Renal pelvis (tissue), 4 donors: ENCODE measurements around the gene PRKG1. TPM values are rescaled to one million over a fixed set of nuclear protein-coding genes. Genes with fewer than 3 reads are reported as not detected.
A peak's percentile ranks its signal among the peaks of the same experiment; 100 is the strongest.
"Not testable (repeated sequence)": the region's sequence is repeated elsewhere in the genome, so short reads cannot be mapped to it uniquely, and the experiment has no call there.

Source experiments
- DNase-seq: peaks from one replicate; pipeline ENCODE4 v3.0.0-alpha.2; 2013
- polyA plus RNA-seq, 3 donors: library from polyadenylated mRNA; unstranded; fragments of 120-200 nt; gene quantifications; one replicate each; pipeline ENCODE4 v1.2.1, GENCODE V29; 2013; ENCODE audit not compliant: insufficient read length in 3 of 3

PRKG1 gene
- polyA plus RNA-seq, 3 donors = 10.7 to 12.2 (median 11.3) TPM

DNA sequence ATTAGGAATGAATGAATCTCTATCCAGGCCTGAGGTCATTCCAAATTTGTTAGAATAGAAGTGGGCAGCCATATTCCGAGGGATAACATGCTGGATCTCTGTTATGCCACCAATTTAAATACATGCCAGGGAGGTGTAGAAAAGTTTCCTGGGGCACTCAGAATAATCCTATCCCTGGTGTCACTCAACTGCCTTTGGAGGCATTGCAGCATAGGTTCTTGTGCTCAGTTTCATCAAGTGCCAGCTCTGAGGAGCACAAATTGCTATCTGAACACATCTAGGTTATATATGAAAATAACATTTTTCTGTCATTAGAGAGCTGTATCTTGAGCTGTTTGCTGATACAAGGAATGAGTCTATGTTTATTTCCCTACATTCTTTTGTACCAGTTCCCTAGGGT, 427.8 kb downstream of the PRKG1 start:
- DNase-seq = no peak

DNA sequence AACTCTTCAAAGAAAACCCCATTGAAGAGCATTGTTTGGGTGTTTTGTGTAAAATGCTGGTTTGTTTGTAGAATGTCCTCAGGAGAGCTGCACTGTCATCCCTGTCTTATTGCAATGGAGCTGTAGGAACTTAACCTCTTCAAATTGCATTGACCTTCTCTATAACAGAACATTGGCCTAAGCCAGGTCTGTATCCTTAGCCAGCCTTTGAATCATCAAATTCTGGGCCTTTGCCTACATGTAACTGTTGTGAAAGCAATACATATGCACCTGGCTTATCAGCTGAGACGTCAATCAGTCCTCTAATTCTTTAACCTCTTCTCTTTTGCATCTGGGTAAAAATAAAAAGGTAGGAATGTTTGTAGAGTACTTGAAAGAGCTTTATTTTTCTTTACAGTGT, 429.1 kb downstream of the PRKG1 start:
- DNase-seq = no peak

DNA sequence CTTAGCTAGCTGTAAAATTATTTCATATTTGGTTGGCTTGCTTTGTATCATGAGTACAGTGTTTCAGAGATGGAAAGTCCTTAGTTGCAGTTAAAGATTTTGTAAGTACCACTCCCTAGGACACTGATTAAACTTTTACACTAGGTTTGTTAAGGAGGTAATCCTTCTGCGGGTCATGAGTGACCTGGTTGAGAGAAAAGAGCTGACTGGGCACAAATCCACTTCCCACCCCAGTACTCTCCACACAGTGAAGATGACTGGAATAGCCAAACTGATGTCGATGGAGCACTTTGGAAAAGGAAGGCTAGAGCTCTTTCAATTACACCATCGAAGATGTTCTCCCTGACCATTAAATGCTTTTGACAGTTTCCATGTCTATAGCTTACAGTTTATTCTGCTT, 433.2 kb downstream of the PRKG1 start:
- DNase-seq = no peak

DNA sequence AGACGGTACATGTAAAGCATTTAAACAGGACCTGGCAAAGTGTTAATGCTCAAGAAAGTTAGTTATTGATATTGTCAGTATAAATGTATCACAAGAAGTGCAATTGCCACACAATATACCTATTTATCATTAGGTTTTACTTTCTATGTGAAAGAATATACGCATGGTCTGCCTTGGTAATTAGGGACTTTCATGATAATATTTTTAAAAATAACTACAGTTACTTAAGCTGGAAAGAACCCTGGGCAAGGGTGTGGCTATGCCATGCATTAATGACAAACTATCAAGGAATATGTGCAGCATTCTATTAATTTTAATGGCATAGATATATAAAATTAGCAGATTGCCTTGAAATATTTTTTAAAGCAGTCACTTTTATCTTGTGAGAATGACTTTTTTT, 433.9 kb downstream of the PRKG1 start:
- no peak for DNase-seq

DNA sequence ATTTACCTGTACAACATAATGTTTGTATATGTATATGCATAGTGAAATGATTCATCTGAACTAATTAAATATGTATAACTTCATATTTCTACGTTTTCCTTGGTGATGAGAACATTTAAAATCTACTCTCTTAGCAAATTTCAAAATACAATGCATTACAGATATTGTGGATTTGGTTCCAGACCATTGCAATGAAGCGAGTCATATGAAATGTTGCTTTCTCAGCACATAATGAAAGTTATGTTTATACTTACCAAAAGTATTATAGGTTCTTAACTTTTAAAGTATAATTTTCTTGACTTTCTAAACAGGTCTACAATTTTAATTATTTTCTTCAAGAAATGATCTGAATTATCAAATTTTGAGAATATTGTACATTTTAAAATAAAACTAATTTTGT, 435.9 kb downstream of the PRKG1 start:
- DNase-seq = no peak

DNA sequence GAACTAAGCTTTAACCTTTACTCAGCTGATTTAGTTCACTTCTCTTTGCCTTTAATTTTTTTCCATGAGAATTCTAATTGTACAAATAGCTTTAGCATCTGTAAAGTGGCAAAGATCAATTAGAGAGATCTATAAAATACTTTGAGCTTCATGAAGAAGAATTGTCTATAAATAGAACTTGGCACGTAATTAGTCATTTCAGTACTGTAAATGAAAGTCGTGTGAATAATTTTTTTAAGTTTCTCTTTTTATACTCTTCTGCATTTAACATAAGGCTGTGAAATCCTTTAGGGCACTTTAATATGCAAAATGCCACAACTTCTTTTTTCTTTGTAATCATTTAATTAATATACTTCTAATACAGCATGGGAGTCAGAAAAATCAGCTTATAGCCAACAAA, 447.3 kb downstream of the PRKG1 start:
- DNase-seq = no peak

DNA sequence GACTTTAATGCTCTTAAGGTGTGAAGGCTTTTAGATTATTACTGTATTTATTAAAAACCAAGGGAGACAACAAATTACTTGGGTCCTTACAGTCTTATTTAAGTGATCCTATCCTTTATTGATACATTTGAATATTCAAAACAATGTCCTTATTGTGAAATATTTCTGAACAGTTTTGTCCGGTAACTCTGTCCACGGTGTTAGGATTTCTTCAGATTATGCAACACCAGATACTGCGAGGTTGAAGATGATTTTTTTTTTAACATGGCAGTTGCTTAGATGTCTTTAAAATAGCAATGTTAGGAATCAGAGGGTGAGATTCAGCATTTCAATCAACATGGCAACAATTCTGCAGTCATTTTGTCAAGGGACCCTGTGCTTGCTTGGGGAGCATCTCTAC, 448.6 kb downstream of the PRKG1 start:
- no peak for DNase-seq

DNA sequence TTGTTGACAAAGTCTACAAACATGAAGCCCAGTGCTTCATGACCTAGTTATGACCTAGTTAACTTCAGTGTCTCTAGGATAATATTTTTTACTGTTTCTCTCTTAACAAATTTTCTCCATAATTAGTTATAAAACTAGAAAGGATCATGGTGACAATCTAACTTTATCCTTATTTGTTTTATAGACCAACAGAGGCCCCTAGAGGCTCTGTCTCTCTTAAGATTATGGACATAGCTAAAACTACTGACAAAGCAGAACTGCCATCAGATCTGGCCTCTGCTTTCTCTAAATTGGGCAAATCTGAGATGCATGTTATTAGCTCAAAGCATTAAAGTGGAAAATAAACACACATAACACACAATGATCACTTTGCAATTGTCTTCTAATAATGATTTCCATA, 449.2 kb downstream of the PRKG1 start:
- no peak for DNase-seq

DNA sequence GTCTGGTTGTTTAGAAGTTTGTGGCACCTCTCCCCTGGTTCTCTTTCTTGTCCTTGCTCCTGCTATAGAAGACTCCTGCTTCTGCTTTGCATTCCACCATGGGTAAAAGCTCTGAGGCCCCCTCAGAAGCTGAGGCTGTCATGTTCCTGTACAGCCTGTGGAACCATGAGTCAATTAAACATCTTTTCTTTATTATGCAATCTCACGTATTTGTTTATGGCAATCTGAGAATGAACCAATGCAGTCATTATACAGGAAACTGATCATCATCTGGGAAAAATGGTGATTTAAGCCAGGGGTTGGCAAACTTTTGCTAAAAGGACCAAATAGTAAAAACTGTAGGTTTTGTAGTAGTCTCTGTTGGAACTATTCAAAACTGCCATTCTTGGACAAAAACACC, 449.8 kb downstream of the PRKG1 start:
- no peak for DNase-seq

DNA sequence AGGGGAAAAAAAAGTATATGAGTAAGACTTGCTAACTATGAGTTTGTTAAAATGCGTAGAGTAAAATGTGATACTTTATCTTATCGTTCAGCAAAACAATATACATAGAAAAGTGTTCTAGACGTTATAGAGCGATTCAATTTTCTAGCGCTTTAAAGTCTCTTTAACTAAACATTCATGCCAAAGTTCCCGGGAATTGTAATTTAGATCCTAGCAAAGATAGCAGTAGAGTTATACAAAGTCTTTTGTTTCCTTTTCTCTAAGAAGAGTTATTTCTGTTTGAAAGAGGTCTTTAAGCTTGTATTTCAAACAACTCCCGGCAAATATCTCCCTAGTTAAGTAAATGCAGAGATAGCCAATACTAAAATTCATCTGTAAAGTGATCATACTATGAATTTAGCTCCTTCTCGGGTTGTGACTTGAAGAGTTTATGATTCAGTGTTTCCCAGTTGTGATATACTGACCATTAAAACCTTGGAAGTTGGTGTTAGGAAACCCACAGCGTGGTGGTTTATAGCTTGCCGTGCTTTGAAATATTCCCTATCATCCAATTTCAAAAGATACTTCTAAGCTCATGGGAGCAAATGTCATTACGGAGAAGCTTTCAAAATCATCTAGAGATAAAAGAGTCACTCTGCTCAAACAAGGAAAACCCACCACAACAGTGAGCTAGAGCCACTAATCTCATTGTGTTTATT, 453.4 kb downstream of the PRKG1 start:
- peak; percentile 21 for DNase-seq

DNA sequence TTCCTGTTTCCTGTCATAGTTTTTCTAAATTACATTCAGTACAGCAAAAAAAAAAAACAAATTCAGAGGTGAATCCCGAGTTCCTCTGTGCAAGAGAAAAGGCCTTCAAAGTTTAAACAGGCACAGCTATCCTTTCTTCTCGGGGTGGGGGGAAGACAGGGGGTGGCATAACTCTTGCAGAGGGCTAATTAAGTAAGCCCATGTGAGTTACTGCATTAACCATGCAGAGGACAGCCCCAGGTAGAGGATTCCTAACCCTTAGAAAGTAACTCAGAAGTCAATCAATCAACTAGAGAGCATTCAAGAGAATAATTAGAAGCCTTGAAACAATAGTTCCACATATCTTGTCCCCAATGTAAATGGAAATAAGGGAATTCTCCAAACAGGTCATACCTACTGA, 454.2 kb downstream of the PRKG1 start:
- DNase-seq = no peak

DNA sequence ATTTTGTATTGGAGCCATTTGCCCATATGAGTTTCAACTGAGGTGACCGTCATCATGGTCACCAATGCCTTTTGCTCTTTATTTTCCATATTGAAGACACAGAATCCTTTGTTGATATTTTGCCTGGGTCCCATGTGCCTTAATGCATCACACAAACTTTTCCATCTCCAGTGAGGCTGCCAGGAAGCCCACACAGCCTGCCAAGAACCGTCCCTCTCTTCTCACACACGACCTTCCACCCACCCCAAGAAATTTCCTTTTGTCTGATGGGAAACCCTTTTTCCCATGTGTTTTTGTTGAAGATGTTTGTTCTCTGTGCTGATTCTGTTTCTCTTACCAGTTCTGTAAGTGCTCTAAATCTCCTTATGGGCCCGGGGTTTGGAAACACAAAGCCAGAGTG, 456.3 kb downstream of the PRKG1 start:
- no peak for DNase-seq

DNA sequence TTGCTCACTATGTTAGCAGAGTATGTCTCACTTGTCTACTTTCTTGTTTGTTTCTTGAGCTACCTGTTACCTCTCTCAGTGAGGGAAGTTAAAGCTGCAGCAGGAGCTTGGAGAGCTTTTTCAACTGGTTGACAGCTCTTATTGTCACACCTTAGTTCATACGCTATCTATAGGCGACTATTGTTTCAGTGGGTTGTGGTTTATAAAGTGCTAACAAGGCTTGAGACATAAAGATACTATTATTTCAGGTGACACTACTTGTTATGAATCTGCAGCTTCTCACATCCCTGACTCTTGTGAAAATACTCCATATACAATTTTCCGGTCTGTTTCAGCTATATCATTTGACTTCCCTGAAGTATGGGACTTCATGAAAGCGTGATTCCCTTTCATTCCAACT, 457.8 kb downstream of the PRKG1 start:
- no peak for DNase-seq

DNA sequence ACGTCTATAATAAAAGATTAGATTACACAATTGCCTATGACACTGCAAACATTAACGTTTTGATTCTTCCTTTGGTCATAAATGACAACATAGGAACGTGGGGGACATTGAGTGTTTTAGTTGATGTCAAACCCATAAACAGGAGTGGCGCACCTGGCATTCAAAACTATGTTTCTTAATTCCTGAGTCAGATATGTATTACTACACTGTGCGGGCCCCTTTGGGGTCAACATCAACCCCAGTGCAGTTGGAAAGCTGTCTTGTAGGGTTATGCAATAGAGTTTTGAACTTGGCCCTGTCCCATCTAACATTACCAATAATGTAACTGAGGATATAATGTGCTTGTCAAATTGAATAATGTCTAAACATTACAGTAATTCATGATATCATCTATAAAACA, 468.6 kb downstream of the PRKG1 start:
- DNase-seq = no peak

DNA sequence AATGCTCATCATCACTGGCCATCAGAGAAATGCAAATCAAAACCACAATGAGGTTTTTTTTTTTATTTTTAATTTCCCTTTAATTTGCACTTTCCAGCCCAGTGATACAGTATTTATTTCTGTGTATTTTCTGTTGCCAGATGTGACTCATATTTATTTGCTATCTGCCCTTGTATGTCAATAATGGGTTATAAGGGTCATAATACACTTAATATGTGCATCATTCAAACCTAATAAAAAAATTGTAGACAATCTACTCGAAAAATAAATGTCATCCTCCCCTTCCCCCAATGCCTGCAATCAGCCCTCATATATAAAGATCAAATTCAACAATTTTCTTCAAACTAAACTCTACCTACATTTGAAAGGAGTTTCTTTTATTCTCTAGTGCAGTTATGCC, 470.6 kb downstream of the PRKG1 start:
- DNase-seq = no peak

DNA sequence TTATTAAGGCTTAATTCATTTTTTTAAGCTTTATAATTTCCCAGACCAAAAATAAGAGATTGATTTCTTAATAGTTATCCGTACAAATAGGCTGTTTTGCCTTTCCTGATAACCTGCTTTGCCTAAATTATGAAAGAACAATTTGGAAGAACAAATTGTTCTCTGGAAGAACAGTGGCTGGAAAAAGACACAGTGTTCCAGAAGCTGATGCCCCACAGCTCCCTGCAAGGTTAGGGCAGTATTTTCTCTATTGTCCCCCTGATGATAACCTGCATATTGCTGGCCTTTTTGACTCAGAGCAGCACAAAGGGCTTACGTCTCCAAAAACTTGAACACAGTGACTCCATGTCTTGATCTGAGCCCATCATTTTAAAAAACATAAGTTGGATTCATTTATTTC, 473.7 kb downstream of the PRKG1 start:
- DNase-seq = no peak

DNA sequence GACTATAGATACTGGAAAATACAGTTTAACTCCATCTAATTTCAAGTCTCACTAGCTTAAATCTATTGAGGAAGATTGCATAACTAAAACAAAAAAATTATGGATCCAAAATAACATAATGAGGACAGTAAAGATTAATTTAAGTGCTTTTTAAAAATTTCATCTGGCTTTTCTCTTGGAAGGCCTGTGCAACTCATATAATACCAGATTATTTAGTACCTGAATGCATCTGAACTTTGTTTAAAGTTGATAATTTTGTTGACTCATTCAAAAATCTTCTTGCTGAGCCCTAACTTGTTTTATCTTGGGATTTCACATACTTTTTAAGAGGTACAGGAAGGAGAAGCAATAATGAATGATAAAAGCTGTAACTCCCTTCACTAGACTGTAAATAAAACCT, 478.6 kb downstream of the PRKG1 start:
- DNase-seq = no peak

DNA sequence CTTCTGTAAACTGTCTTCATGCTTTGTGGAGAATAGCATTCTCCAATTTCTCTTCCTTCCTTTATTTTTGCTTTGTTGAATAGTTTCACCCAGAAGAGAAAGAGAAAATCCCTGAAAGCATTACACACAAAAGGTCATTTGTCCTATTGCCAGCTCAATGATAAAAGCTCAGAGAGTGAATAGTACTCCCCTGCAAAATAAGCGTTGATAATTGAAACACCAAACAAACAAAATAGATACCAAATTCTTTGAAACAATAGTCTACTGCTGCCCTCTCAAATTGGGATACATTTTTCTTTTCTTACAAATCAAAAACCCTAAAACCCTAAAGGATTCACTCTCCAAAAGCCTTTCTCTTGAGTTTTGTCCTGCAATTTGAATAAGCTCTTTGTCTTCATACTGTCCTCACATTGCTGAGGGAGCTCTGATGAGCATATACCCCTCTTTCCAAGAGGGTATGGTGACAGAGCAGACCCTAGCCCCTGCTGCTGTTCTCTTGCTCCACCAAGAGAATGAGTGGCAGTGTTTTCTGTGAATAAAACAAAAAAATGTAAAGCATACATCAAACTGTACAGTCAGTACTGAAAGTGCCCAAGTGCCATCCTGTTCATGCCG, 490.7 kb downstream of the PRKG1 start:
- DNase-seq = no peak

DNA sequence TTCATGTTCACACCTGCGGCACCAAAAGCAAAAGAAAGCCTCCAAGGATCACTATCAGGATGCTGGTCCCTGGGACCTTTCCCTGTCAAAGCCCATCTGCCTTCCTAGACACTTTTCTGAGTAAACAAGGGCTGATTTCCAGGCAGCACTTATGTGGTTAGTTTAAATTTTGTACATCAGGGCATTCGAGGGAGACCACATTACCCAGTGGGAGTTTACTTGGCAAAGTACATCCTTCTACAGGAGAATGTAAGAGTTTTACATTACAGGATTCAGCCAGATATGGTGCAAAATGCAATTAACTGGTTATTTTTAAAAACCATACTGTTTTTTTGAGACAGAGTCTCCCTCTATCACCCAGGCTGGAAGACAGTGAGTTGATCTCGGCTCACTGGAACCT, 493.0 kb downstream of the PRKG1 start:
- DNase-seq = no peak

DNA sequence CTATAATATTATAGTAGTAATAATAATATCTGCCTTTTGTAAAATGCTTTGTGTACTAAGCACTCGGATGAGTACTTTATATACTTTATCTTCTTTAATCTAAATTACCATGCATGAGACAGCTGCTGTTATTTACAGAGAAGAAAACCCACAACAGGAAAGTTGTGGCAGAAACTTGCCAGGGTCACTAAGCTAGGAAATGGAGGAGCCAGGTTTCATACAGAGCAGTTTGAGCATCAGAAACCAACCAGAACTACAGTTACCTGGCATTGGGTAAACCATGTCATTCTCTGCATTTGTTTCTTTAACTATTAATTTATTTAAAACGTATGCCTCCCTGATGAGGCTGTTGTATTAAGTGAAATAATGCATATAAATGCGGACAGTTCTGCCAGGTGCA, 495.2 kb downstream of the PRKG1 start:
- no peak for DNase-seq

DNA sequence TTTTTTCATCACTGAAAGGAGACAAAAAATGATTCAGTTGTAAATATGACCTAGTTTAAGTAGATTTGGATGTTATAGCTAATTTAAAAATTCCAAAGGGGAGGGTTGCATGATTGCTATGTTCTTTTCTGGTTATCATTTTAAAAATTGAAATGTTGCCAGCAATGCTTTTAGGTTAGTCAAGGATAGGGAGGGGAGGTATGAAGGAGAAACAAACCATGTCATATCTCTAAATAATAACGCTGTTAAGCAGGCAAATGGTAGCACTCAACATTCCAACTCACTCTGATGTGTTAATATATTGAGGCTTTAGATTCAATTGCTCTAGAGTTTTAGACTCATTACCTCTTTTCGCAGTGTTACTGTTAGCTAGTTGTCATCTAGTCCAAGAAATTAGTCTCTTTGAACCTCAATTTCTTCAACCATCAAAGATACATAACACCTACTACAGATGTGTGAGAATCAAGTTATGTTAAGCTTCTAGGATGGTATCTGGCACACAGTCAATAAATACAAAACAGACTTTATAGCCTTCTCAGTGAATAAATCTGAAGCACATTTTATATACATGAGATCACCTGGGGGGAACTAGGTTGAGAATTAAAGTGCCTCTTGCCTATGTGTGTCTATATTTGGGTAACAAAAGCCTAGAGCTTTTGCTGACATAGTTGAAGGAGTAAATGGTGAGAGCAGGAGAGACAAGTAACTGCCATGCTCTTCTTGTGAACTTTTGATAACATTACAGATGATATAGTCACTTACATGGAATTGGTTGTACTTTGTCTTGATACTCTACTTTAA, 500.2 kb downstream of the PRKG1 start:
- DNase-seq = no peak

DNA sequence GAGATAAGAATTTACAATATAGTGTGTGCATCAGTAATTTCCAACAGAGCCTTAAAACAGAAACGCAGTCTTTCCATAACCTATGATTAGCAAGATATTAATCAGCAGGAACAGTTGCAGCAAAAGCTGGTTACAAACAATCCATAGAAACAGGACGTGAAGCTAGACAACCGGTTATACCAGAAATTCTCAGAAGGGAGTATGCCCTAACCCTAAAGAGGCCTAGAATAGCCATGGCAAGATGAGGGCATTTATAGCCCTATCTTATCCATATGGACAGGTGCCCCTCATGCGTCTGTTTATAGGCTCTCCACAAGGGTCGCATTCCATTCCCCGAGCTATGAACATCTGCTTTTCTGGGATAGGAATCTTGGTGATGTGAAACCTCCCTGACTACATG, 506.9 kb downstream of the PRKG1 start:
- DNase-seq = not testable (repeated sequence)

DNA sequence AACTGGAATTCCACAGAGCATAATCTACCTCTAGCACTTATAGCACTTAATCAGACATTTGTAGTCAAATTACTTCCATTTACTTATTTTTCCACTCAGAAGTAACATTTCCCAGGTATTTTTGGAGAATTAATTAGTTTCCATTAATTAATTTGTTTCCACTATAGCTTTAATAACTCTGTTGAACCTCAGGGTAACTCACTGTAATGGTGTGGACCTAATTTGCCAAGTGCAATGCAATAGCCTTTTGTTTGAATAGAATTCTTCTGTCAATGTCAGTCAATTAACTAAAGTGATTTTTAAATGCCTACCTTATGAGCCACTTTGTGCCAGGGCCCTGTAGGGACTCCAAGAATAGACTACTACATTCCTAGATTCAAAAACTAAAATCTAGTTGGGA, 509.7 kb downstream of the PRKG1 start:
- DNase-seq = no peak
